ENCODE results near the gene MMS22L.

DNA sequence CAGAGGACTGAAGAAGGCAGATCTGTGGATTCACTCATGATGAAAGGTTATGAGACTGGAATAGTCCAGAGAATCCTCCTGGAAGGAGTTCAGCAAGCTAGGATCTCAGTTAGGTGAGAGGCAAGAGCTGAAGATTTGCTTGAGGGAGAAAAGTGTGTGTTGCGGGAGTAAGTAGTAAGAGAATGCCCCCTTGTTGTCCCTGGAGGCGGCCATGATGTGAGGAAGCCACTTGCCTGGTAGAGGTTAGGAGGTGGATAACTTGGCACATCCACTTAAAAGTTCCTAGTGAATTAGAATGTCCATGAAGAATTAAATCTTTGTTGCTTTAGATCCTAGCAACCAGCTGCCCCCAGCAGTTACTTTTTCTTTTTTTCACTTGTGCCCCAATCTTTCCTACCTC lies 162.5 kb downstream of the MMS22L start:
- no peak for TF ChIP-seq POLR2AphosphoS5 (IDR thresholded peaks at IDR 0.05; ENCODE audit: low read depth, low read length)
- TF ChIP-seq REST (IDR thresholded peaks at IDR 0.05; ENCODE audit: insufficient read depth in 1 of 2, low read depth in 2 of 2, low read length in 2 of 2): no peak
- no peak for TF ChIP-seq TAF1 (IDR thresholded peaks at IDR 0.05; ENCODE audit: borderline replicate concordance, insufficient read depth, low read length)
- no peak for TF ChIP-seq SIN3A (IDR thresholded peaks at IDR 0.05; ENCODE audit: borderline replicate concordance, insufficient read depth, low read length)
- TF ChIP-seq FOXP2 (optimal IDR thresholded peaks at IDR 0.05; ENCODE audit: borderline replicate concordance, extremely low read depth, extremely low read length, insufficient read depth): no peak

All from PFSK-1 (cell line).